ENCODE results near the gene HIPK4.
A peak's percentile ranks its signal among the peaks of the same experiment; 100 is the strongest.
"Not testable (repeated sequence)": the region's sequence is repeated elsewhere in the genome, so short reads cannot be mapped to it uniquely, and the experiment has no call there.

The HIPK4 gene, protein sequence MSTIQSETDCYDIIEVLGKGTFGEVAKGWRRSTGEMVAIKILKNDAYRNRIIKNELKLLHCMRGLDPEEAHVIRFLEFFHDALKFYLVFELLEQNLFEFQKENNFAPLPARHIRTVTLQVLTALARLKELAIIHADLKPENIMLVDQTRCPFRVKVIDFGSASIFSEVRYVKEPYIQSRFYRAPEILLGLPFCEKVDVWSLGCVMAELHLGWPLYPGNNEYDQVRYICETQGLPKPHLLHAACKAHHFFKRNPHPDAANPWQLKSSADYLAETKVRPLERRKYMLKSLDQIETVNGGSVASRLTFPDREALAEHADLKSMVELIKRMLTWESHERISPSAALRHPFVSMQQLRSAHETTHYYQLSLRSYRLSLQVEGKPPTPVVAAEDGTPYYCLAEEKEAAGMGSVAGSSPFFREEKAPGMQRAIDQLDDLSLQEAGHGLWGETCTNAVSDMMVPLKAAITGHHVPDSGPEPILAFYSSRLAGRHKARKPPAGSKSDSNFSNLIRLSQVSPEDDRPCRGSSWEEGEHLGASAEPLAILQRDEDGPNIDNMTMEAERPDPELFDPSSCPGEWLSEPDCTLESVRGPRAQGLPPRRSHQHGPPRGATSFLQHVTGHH

DNA sequence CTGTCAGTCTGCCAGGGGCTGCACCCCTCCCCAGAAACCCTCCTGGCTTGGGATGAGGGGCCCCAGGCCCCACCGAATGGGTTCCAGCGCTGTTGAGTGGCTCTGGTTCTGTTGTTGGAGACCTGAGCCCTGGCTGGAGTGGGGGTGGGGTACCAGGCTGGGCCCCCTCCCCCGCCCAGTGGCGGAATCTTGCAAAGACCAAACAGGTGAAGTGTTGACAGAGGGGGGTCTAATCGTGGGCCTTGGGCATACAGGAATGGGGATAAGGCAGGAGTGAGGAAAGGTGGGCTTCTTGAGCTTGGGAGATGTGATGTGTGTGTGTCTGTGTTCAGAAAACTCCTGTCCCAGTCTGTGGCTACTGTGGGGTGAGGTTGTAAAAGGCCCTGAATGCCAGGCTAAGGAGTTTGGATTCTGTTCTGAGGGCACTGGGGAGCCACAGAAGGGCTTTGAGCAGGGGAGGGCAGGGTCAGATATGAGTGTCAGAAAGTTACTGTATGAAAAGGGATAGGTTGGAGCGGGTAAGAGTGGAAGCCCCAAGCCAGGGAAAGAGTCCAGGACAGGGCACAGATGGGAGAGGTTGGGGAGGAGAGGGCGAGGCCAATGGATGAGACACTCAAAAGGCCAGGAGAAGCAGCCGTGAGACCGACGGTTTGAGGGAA lies at the start of gene HIPK4:
HIPK4 (minus strand) TSS at position 98 of the 659 bp plus-strand sequence. CDS start 279 bp downstream, outside the sequence.
- no peak for DNase-seq (ENCODE audit: low read depth)
- no peak within 1 kb of the TSS for H3K4me3 ChIP-seq (ENCODE audit: low read depth, low read length)
- TF ChIP-seq, protein P1, sequence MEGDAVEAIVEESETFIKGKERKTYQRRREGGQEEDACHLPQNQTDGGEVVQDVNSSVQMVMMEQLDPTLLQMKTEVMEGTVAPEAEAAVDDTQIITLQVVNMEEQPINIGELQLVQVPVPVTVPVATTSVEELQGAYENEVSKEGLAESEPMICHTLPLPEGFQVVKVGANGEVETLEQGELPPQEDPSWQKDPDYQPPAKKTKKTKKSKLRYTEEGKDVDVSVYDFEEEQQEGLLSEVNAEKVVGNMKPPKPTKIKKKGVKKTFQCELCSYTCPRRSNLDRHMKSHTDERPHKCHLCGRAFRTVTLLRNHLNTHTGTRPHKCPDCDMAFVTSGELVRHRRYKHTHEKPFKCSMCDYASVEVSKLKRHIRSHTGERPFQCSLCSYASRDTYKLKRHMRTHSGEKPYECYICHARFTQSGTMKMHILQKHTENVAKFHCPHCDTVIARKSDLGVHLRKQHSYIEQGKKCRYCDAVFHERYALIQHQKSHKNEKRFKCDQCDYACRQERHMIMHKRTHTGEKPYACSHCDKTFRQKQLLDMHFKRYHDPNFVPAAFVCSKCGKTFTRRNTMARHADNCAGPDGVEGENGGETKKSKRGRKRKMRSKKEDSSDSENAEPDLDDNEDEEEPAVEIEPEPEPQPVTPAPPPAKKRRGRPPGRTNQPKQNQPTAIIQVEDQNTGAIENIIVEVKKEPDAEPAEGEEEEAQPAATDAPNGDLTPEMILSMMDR (conservative IDR thresholded peaks at IDR 0.05; ENCODE audit: low read depth, low read length): no peak

DNA sequence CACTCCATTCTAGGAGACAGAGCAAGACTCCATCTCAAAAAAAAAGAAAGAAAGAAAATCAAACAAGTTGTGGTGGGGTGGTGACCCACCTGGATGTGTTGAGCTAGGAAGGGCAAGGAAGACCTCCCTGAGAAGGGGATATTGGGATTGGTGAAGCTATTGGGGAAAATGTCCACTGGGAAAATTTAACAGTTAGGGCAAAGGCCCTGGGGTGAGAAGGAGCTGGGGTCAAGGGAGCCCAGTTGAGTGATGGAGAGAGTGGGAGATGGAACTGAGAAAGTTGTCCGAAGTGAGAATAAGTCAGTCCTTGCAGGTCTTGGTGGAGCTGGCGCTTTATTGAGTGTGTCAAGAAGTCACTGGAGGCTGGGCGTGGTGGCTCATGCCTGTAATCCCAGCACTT lies 48.3 kb upstream of the HIPK4 start:
- no peak for DNase-seq (ENCODE audit: low read depth)
- no peak overlapping the region for H3K4me3 ChIP-seq (ENCODE audit: low read depth, low read length)
- TF ChIP-seq, protein P1 (conservative IDR thresholded peaks at IDR 0.05; ENCODE audit: low read depth, low read length): no peak

DNA sequence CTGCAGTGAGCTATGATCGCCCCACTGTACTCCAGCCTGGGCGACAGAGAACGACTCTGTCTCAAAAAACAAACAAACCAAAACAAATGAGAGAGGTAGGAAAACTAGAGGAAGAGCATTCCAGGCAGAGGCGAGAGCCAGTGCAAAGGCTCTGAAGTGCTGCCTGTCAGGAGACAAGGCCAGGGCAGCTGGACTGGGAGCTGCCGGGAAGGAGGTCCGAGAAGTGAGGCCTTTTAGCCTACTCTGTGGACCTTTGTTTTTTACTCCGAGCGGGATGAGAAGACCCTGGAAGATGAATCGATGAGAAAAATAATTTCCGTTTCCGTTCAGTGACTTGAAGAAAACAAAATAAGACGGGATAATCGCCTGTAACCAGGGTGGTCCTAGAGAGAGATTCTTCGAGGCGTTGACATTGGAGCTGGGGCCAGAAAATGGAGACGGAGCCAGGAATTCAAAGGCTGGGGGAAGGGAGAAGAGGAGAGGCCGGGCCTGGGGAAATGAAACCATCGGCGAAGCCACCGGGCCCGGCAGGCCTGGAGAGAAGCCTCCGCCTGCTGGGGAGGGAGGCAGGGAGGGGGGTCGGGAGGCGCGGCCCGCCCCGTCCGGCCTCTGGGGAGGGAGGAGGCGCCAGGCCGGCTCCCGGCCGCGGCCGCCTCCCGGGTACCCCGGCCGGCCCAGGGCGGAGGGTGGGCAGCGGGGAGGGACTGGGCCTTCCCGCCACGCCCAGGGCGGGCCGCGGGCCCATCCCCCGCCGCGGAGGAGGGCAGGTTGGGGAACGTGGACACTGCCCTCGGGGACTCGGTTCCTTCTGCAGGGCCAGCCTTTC lies 43.6 kb upstream of the HIPK4 start:
- peak; percentile 95 for DNase-seq (ENCODE audit: low read depth)
- TF ChIP-seq, protein P1 (conservative IDR thresholded peaks at IDR 0.05; ENCODE audit: low read depth, low read length): no peak
- H3K4me3 ChIP-seq (ENCODE audit: low read depth, low read length): peak overlapping the region; percentile 52

DNA sequence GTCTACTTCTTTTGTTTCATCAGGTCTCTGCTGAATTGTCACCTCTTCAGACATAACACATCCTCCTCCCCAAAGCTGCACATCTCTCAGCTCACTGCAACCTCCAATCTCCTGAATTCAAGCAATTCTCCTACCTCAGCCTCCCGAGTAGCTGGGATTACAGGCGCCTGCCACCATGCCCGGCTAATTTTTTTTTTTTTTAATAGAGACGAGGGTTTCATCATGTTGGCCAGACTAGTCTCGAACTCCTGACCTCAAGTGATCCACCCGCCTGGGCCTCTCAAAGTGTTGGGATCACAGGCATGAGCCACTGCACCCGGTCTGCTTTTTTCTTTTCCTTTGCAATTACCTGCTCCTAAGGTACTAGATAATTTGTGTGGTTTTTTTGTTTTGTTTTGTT lies 42.8 kb upstream of the HIPK4 start:
- DNase-seq (ENCODE audit: low read depth): not testable (repeated sequence)
- H3K4me3 ChIP-seq (ENCODE audit: low read depth, low read length): peak overlapping the region; percentile 52

DNA sequence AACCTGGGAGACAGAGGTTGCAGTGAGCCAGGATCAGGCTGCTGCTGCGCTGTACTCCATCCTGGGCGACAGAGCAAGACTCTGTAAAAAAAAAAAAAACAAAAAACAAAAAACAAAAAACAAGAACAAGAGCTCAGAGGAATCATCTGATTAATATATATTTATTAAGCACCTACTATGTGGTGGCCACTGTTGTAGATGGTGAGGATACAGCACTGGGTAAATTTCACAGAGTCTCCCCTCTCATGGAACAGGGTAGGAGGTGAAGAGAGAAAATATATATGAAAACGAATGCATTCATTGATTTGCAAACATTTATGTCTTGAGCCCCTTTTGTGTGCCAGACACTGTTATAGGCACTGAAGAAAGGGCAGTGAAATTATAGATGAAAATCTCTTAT lies 41.7 kb upstream of the HIPK4 start:
- TF ChIP-seq, protein P1 (conservative IDR thresholded peaks at IDR 0.05; ENCODE audit: low read depth, low read length): no peak

DNA sequence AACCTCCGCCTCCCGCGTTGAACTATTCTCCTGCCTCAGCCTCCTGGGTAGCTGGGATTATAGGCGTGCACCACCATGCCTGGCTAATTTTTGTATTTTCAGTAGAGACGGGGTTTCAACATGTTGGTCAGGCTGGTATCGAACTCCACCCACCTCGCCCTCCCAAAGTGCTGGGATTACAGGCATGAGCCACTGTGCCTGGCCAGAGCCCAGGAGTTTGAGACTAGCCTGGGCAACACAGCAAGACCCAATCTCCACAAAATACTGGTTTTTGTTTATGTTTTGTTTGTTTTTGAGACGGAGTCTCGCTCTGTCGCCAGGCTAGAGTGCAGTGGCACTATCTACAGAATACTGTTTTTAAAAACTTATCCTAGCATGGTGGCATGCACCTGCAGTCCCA lies 40.3 kb upstream of the HIPK4 start:
- DNase-seq (ENCODE audit: low read depth); H3K4me3 ChIP-seq (ENCODE audit: low read depth, low read length): not testable (repeated sequence)

More for the DNA sequence above, 41.7 kb upstream of the HIPK4 start:
- no peak for DNase-seq (ENCODE audit: low read depth)
- H3K4me3 ChIP-seq (ENCODE audit: low read depth, low read length): no peak overlapping the region

DNA sequence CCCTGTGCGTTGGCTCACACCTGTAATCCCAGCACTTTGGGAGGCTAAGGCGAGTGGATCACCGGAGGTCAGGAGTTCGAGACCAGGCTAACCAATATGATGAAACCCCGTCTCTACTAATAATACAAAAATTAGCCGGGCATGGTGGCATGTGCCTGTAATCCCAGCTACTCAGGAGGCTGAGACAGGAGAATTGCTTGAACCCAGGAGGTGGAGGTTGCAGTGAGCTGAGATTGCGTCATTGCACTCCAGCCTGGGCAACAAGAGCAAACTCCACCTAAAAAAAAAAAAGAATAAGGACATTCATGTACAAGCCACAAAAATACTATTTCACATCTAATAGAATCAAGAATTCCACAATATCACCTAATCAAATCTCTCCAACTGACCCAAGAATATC lies 38.2 kb upstream of the HIPK4 start:
- H3K4me3 ChIP-seq (ENCODE audit: low read depth, low read length); DNase-seq (ENCODE audit: low read depth): not testable (repeated sequence)

Measured in choroid plexus epithelial cell (primary cell).